Measurements from ENCODE around the gene RFX4. TPM values are rescaled to one million over a fixed set of nuclear protein-coding genes. Genes with fewer than 3 reads are reported as not detected.
A peak's percentile ranks its signal among the peaks of the same experiment; 100 is the strongest.

RFX4 gene
- total RNA-seq, 4 donors from 2014 or later: not detected

DNA sequence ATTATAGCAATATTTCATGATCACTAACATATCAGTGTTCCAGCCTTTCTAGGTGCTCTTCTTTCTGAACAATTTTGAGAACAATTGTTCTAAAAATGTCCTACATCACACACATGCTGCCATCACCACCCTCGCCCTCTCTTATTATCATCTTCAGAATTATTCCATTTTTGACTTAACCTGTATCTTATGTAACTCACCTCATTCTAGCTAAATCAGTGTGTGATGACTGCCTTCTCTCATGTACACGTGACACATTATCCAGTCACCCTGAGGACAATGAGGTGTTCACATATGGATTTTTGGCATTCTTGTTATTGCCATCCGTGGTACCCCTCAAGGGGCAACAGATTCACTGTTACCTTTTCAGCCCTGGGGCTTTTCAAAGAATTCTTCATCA is 87.3 kb downstream of the RFX4 start:
- Histone ChIP-seq H3K4me1 (no peaks in the 10 kb centered on the region), H3K36me3 (no peaks in the 10 kb centered on the region), H3K9me3 (no peaks in the 10 kb centered on the region), H3K27ac (replicated peaks in 1 of 4) (no peak overlapping the region), H3K4me3 (no peak overlapping the region), H3K27me3 (peaks cover 0 to 37% (median 0%) of the 10 kb centered on the region in 4 donors)
- no peak for TF ChIP-seq POLR2A (IDR thresholded peaks at IDR 0.05; ENCODE audit: low read depth)
- TF ChIP-seq, protein P1, sequence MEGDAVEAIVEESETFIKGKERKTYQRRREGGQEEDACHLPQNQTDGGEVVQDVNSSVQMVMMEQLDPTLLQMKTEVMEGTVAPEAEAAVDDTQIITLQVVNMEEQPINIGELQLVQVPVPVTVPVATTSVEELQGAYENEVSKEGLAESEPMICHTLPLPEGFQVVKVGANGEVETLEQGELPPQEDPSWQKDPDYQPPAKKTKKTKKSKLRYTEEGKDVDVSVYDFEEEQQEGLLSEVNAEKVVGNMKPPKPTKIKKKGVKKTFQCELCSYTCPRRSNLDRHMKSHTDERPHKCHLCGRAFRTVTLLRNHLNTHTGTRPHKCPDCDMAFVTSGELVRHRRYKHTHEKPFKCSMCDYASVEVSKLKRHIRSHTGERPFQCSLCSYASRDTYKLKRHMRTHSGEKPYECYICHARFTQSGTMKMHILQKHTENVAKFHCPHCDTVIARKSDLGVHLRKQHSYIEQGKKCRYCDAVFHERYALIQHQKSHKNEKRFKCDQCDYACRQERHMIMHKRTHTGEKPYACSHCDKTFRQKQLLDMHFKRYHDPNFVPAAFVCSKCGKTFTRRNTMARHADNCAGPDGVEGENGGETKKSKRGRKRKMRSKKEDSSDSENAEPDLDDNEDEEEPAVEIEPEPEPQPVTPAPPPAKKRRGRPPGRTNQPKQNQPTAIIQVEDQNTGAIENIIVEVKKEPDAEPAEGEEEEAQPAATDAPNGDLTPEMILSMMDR (IDR thresholded peaks at IDR 0.05): no peak
- no peak for TF ChIP-seq EP300 (IDR thresholded peaks at IDR 0.05)
- no peak for TF ChIP-seq POLR2AphosphoS5 (IDR thresholded peaks at IDR 0.05)
- 78% methylated on average over 3 of the region's 3 CpGs for WGBS
- no peak for DNase-seq (ENCODE audit: extremely low spot score)
- intact Hi-C loops (cut with DNase I): no loop called here

DNA sequence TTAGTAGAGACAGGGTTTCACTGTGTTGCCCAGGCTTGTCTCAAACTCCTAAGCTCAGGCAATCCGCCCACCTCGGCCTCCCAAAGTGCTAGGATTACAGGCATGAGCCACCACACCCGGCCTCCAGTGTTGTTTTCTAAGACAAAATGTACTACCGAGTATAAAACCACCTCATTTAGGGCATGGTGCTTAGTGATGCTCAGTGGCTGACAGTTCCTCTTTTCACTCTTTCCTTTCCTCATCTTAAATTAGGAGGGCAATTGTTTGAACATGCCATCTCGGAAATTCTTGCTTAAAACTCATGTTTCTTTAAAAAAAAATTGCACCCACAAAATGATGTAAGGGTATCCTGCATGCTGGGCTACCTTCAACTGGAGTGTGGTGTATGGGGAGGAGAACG is 89.0 kb downstream of the RFX4 start:
- Histone ChIP-seq H3K4me3 (no peak overlapping the region), H3K9me3 (no peaks in the 10 kb centered on the region), H3K27me3 (peaks cover 0 to 42% (median 0%) of the 10 kb centered on the region in 4 donors), H3K27ac (replicated peaks in 1 of 4) (no peak overlapping the region), H3K36me3 (no peaks in the 10 kb centered on the region), H3K4me1 (no peaks in the 10 kb centered on the region)
- WGBS: 79% methylated on average over 6 of the region's 6 CpGs
- intact Hi-C loops (cut with DNase I): no loop called here
- TF ChIP-seq POLR2AphosphoS5 (IDR thresholded peaks at IDR 0.05) (no peak), EP300 (IDR thresholded peaks at IDR 0.05) (no peak), POLR2A (IDR thresholded peaks at IDR 0.05; ENCODE audit: low read depth) (no peak)
- TF ChIP-seq, protein P1 (IDR thresholded peaks at IDR 0.05): no peak
- DNase-seq (ENCODE audit: extremely low spot score): peak; percentile 47

DNA sequence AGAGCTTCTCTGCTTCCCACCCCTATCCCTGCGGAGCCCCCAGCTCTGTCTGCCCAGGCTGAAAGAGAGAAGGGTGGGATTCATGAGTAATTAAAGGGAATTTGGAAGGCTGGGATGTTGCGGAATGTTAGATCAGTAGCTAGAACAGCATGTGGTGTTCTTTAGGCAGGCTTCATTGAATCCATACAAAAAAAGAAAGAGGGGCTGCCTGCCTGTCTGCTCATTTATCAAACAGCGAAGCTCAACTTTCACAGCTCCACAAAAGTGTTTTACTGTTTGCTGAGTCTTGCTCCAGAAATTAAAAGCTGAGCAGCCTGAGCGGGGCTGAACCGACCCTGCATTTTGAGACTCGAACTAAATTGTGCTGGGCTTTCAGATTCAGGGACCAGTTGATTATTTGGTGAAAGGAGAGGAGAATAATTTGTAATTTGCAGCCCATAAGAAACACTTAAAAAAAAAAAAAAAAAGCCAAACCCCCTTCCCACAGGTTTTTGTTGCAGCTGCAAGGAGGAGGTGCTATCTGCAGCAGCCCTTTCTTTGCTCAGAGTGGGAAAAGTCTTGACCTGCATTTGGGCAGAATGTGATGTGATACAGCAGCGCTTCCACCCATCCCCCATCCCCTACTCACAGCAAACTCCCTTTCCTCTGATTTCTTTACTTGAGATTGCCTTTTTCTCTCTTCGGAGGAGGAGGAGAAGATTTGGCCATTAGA is 89.7 kb downstream of the RFX4 start:
- 25% methylated on average over 8 of the region's 8 CpGs for WGBS
- intact Hi-C loops (cut with DNase I): no loop called here
- DNase-seq (ENCODE audit: extremely low spot score): peak; percentile 53
- no peaks in the 10 kb centered on the region for H3K9me3 ChIP-seq
- H3K27me3 ChIP-seq: peaks cover 0 to 42% (median 0%) of the 10 kb centered on the region in 4 donors
- no peak overlapping the region for H3K4me3 ChIP-seq
- no peaks in the 10 kb centered on the region for H3K4me1 ChIP-seq
- H3K27ac ChIP-seq (replicated peaks in 1 of 4): no peak overlapping the region
- TF ChIP-seq POLR2A (IDR thresholded peaks at IDR 0.05; ENCODE audit: low read depth) (no peak), POLR2AphosphoS5 (IDR thresholded peaks at IDR 0.05) (no peak), EP300 (IDR thresholded peaks at IDR 0.05) (no peak)
- TF ChIP-seq, protein P1 (IDR thresholded peaks at IDR 0.05): no peak
- no peaks in the 10 kb centered on the region for H3K36me3 ChIP-seq

DNA sequence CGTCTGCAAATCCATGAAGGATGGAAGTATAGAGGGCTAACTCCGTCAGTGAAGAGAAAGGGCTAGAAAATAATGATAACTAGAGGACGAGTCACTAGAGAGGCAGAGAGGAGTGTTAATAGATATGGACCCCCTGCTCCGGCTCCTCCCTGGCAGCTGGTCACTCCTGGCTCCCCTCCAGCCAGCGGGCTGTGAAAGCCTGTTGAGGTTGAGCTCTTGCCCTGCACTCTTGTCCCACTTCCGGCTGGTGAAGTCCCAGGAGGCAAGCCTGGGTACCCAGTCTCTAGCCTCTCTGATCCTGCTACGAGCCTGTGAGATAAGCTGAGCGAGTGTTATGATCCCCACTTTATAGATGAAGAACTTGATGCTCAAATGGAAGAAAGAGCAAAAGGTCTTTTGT is 90.3 kb downstream of the RFX4 start:
- peak; percentile 64 for DNase-seq (ENCODE audit: extremely low spot score)
- H3K4me1 ChIP-seq: no peaks in the 10 kb centered on the region
- no peaks in the 10 kb centered on the region for H3K9me3 ChIP-seq
- no peaks in the 10 kb centered on the region for H3K36me3 ChIP-seq
- 47% methylated on average over 8 of the region's 8 CpGs for WGBS
- no peak for TF ChIP-seq POLR2A (IDR thresholded peaks at IDR 0.05; ENCODE audit: low read depth)
- no peak for TF ChIP-seq POLR2AphosphoS5 (IDR thresholded peaks at IDR 0.05)
- TF ChIP-seq, protein P1 (IDR thresholded peaks at IDR 0.05): no peak
- no peak for TF ChIP-seq EP300 (IDR thresholded peaks at IDR 0.05)
- no peak overlapping the region for H3K27ac ChIP-seq (replicated peaks in 1 of 4)
- intact Hi-C loops (cut with DNase I): no loop called here
- H3K27me3 ChIP-seq: peaks cover 0 to 42% (median 0%) of the 10 kb centered on the region in 4 donors
- no peak overlapping the region for H3K4me3 ChIP-seq
